Esophagus squamous epithelium (tissue), 4 donors: Measurements from ENCODE around the gene PRSS27.

Experiments
- POLR2A ChIP-seq, 4 donors: fragments of 450-650 bp; IDR thresholded peaks; one replicate each; pipeline ENCODE4 v1.6.1; 2017; ENCODE audit warnings: antibody characterized with exemption in 4 of 4, mild to moderate bottlenecking in 4 of 4, moderate library complexity in 3 of 4
- TF ChIP-seq, protein P1 (sequence below), 6 experiments: fragments of 450-650 bp in 4 of 6; fragments of 200-600 bp in 2 of 6; sonication (generic) in 2 of 6; IDR thresholded peaks; one replicate each; pipeline ENCODE4 v1.5.1; 2016 to 2019; ENCODE audit warnings: antibody characterized with exemption in 6 of 6, mild to moderate bottlenecking in 4 of 6, moderate library complexity in 4 of 6

DNA sequence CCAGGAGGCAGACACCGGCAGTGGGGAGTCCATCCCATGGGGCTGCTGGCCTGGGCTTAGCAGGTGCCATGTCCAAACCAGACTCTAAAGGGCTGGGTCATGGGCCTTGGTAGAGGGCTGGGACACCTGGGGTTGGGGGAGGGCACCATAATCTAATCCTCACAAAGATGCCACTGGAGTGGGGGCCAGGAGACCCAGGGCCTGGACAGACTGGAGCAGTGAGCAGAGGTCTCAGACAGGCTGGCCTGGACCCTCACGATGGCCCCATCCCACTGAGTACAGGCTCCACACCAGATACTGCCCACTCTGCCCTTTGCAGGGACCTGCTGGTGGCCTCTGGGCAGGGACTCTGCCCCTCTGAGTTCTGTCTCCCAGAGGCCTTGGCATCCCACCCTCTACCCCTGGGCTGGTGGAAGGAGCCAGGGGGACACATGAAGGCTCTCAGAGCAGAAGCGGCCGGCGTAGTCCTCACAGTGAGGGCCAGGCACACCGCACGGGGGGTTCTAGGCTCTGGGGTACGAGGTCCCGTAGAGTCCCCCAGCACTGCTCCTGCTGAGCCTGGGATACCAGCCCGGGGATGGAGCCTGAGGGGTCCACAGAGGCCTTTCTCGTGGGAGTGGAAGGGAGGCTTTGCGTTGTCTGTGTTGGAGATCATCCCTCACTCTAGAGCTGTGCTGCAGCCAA is 22.4 kb upstream of the PRSS27 start:
- no peak for TF ChIP-seq POLR2A (IDR thresholded peaks at IDR 0.05)
- TF ChIP-seq, protein P1, sequence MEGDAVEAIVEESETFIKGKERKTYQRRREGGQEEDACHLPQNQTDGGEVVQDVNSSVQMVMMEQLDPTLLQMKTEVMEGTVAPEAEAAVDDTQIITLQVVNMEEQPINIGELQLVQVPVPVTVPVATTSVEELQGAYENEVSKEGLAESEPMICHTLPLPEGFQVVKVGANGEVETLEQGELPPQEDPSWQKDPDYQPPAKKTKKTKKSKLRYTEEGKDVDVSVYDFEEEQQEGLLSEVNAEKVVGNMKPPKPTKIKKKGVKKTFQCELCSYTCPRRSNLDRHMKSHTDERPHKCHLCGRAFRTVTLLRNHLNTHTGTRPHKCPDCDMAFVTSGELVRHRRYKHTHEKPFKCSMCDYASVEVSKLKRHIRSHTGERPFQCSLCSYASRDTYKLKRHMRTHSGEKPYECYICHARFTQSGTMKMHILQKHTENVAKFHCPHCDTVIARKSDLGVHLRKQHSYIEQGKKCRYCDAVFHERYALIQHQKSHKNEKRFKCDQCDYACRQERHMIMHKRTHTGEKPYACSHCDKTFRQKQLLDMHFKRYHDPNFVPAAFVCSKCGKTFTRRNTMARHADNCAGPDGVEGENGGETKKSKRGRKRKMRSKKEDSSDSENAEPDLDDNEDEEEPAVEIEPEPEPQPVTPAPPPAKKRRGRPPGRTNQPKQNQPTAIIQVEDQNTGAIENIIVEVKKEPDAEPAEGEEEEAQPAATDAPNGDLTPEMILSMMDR (IDR thresholded peaks at IDR 0.05), result no peak
